Fibroblast of skin of right biceps (primary cell): Measurements from ENCODE around the gene BTG1.
A peak's percentile ranks its signal among the peaks of the same experiment; 100 is the strongest.
"Not testable (repeated sequence)": the region's sequence is repeated elsewhere in the genome, so short reads cannot be mapped to it uniquely, and the experiment has no call there.

Source experiments
- DNase-seq: peaks from one replicate; pipeline ENCODE4 v3.0.0-alpha.2; 2013

BTG1 gene

GRCh38 chr12:92146497-92147224 lies 1.0 kb upstream of the BTG1 start:
- no peak for DNase-seq

GRCh38 chr12:92145481-92145730 lies 240 bp downstream of the BTG1 start:
- no peak for DNase-seq

- peak; percentile 76 for DNase-seq
Measured at GRCh38 chr12:92144631-92145480, 790 bp downstream of the BTG1 start.

GRCh38 chr12:92143686-92144630 lies 1.7 kb downstream of the BTG1 start:
- DNase-seq: peak; percentile 96

- DNase-seq: no peak
Measured at GRCh38 chr12:92143258-92143657, 2.4 kb downstream of the BTG1 start.

- DNase-seq: no peak
Measured at GRCh38 chr12:92142251-92142926, 3.3 kb downstream of the BTG1 start.

- DNase-seq: no peak
Measured at GRCh38 chr12:92141591-92142121, 4.0 kb downstream of the BTG1 start.

- DNase-seq: no peak
Measured at GRCh38 chr12:92140896-92141536, 4.6 kb downstream of the BTG1 start.

- DNase-seq: no peak
Measured at GRCh38 chr12:92140156-92140555, 5.5 kb downstream of the BTG1 start.

- peak; percentile 35 for DNase-seq
Measured at GRCh38 chr12:92139634-92140150, 6.0 kb downstream of the BTG1 start.

- DNase-seq: no peak
Measured at GRCh38 chr12:92138626-92139025, 7.0 kb downstream of the BTG1 start.

GRCh38 chr12:92138144-92138543 lies 7.5 kb downstream of the BTG1 start:
- DNase-seq: no peak

GRCh38 chr12:92136965-92137721 lies 8.5 kb downstream of the BTG1 start:
- peak; percentile 93 for DNase-seq

GRCh38 chr12:92136026-92136730 lies 9.5 kb downstream of the BTG1 start:
- no peak for DNase-seq

- DNase-seq: not testable (repeated sequence)
Measured at GRCh38 chr12:92135541-92135940, 10.1 kb downstream of the BTG1 start.

GRCh38 chr12:92134638-92135274 lies 10.9 kb downstream of the BTG1 start:
- DNase-seq: peak; percentile 91

- DNase-seq: no peak
Measured at GRCh38 chr12:92133795-92134637, 11.6 kb downstream of the BTG1 start.

GRCh38 chr12:92133171-92133570 lies 12.5 kb downstream of the BTG1 start:
- DNase-seq: no peak

GRCh38 chr12:92132288-92132687 lies 13.4 kb downstream of the BTG1 start:
- DNase-seq: no peak
